Measurements from ENCODE around the gene MCOLN2. TPM values are rescaled to one million over a fixed set of nuclear protein-coding genes. Genes with fewer than 3 reads are reported as not detected.
A peak's percentile ranks its signal among the peaks of the same experiment; 100 is the strongest.

Gene MCOLN2
- total RNA-seq, 2 donors from 2014 or later, result 1.1 to 6.8 TPM

DNA sequence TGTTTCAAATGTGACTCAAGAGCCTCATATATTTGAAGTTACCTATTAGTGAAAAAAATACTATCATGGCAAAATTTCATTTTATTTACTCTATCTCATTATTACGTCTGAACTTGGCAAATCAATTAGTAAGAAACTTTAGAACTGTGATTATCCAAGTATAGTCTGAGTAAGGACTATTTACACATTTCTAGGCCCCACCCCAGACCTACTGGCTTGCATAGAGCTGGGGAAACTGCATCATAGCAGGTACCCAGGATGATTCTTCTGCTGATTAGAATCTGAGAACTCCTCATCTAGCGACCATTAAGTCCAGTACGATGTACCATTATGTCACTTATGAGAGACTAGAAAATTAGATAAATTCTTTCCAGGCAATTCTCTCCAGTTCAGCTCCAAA lies 31.2 kb upstream of the MCOLN2 start:
- TF ChIP-seq POLR2AphosphoS5 (IDR thresholded peaks at IDR 0.05) (no peak), CTCF (IDR thresholded peaks at IDR 0.05) (no peak), POLR2A (IDR thresholded peaks at IDR 0.05) (no peak)
- WGBS, result 79% methylated on average over 3 of the region's 3 CpGs
- Histone ChIP-seq H3K4me3 (no peak overlapping the region), H3K9me3 (no peaks in the 10 kb centered on the region), H3K27ac (no peak overlapping the region), H3K36me3 (no peaks in the 10 kb centered on the region), H3K4me1 (replicated peaks) (no peaks in the 10 kb centered on the region), H3K27me3 (replicated peaks; ENCODE audit: insufficient read depth) (no peaks in the 10 kb centered on the region)
- no peak for DNase-seq (ENCODE audit: low spot score)
- intact Hi-C loops (cut with DNase I), result no loop called here

- TF ChIP-seq POLR2A (IDR thresholded peaks at IDR 0.05) (no peak), CTCF (IDR thresholded peaks at IDR 0.05) (peak in 1 of 4 experiments; percentile 11), POLR2AphosphoS5 (IDR thresholded peaks at IDR 0.05) (no peak)
- no peaks in the 10 kb centered on the region for H3K4me1 ChIP-seq (replicated peaks)
- no peak overlapping the region for H3K4me3 ChIP-seq
- 81% methylated on average over 5 of the region's 5 CpGs for WGBS
- no peak overlapping the region for H3K27ac ChIP-seq
- H3K9me3 ChIP-seq, result no peaks in the 10 kb centered on the region
- no peak for DNase-seq (ENCODE audit: low spot score)
- H3K27me3 ChIP-seq (replicated peaks; ENCODE audit: insufficient read depth), result no peaks in the 10 kb centered on the region
- no peaks in the 10 kb centered on the region for H3K36me3 ChIP-seq
- intact Hi-C loops (cut with DNase I), result loop anchor here (2.0 kb wide), 1 partner anchor 83 kb away; no protein-coding TSS in a partner anchor
Observed at GRCh38 chr1:85027242-85027983, 30.5 kb upstream of the MCOLN2 start.

GRCh38 chr1:85025940-85026339 lies 29.0 kb upstream of the MCOLN2 start:
- H3K9me3 ChIP-seq, result no peaks in the 10 kb centered on the region
- no peaks in the 10 kb centered on the region for H3K36me3 ChIP-seq
- no peaks in the 10 kb centered on the region for H3K27me3 ChIP-seq (replicated peaks; ENCODE audit: insufficient read depth)
- H3K4me3 ChIP-seq, result no peak overlapping the region
- intact Hi-C loops (cut with DNase I), result loop anchor here (2.0 kb wide), 1 partner anchor 81 kb away; no protein-coding TSS in a partner anchor
- no peak for DNase-seq (ENCODE audit: low spot score)
- no peak overlapping the region for H3K27ac ChIP-seq
- no peaks in the 10 kb centered on the region for H3K4me1 ChIP-seq (replicated peaks)
- WGBS, result 77% methylated on average over 1 of the region's 1 CpG
- TF ChIP-seq POLR2A (IDR thresholded peaks at IDR 0.05) (no peak), CTCF (IDR thresholded peaks at IDR 0.05) (no peak), POLR2AphosphoS5 (IDR thresholded peaks at IDR 0.05) (no peak)

DNA sequence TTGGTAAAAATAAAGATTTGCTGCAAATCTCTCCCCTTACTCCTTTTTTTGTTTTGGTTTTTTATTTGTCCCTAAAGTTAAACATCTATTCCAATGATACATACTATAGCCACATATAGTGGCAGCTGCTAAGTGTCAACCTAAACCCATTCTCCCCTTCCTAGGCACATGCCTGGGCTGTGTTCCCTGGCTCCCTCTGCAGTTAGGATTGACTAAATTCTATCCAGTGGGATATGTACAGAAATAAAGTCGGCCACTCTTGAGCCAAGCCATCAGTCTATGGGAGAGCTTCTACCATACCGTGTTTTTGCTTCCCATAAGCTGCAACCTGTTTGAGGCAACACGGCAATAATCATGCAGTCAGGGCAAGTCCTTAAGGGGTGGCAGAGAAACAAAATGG lies 27.8 kb upstream of the MCOLN2 start:
- no peak for DNase-seq (ENCODE audit: low spot score)
- Histone ChIP-seq H3K4me3 (no peak overlapping the region), H3K4me1 (replicated peaks) (no peaks in the 10 kb centered on the region), H3K9me3 (no peaks in the 10 kb centered on the region), H3K36me3 (no peaks in the 10 kb centered on the region), H3K27me3 (replicated peaks; ENCODE audit: insufficient read depth) (no peaks in the 10 kb centered on the region), H3K27ac (no peak overlapping the region)
- intact Hi-C loops (cut with DNase I), result no loop called here
- WGBS, result 87% methylated on average over 3 of the region's 3 CpGs
- TF ChIP-seq CTCF (IDR thresholded peaks at IDR 0.05), result no peak

DNA sequence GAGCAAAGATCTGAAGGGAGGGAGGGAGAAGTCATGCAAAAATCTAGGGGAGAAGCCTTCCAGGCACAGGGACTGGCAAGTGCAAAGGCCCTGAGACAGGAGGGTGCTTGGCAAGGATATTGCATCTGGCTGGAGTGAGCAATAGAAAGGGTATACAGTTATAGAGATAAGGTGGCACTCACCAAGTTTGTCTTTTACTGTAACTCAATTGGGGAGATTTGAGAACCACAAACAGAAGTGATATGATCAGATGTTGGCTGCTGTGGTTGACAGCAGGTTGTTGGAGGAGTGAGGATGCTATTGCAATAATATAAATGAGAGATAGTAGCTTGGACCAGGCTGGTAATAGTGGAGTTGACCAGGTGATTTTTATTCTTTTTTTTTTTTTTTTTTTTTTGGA lies 25.8 kb upstream of the MCOLN2 start:
- no peak for DNase-seq (ENCODE audit: low spot score)
- TF ChIP-seq POLR2AphosphoS5 (IDR thresholded peaks at IDR 0.05) (no peak), CTCF (IDR thresholded peaks at IDR 0.05) (no peak), POLR2A (IDR thresholded peaks at IDR 0.05) (no peak)
- intact Hi-C loops (cut with DNase I), result no loop called here
- Histone ChIP-seq H3K9me3 (no peaks in the 10 kb centered on the region), H3K4me1 (replicated peaks) (no peaks in the 10 kb centered on the region), H3K27me3 (replicated peaks; ENCODE audit: insufficient read depth) (no peaks in the 10 kb centered on the region), H3K4me3 (no peak overlapping the region), H3K36me3 (no peaks in the 10 kb centered on the region), H3K27ac (no peak overlapping the region)

All from prostate gland (tissue), 2 donors.